HG02610 (cell line): ENCODE results near the gene CHRNE.

Experiments used
- ATAC-seq: cut with Tn5 transposase; IDR thresholded peaks from one replicate; pipeline ENCODE4 v1.9.1; 2021; ENCODE audit warnings: mild to moderate bottlenecking, moderate library complexity; ENCODE audit not compliant: unreplicated experiment

Gene CHRNE

GRCh38 chr17:4903051-4903818 is at the start of gene CHRNE:
Gene CHRNE (minus strand): TSS chr17:4903098. CDS start chr17:4903063, 35 bp downstream.
- ATAC-seq: no peak

- ATAC-seq: no peak
Measured at GRCh38 chr17:4951486-4951885, 48.6 kb upstream of the CHRNE start.

GRCh38 chr17:4950746-4951204 is 47.9 kb upstream of the CHRNE start, which contains the start of gene ENO3:
Gene ENO3 (plus strand): TSS chr17:4951119. CDS start chr17:4951830, 711 bp downstream.
- no peak for ATAC-seq

- ATAC-seq: no peak
Measured at GRCh38 chr17:4950075-4950745, 47.3 kb upstream of the CHRNE start.

- peak; percentile 24 for ATAC-seq
Measured at GRCh38 chr17:4949321-4950074, 46.6 kb upstream of the CHRNE start.

GRCh38 chr17:4948931-4949320 is 46.0 kb upstream of the CHRNE start:
- peak; percentile 26 for ATAC-seq

GRCh38 chr17:4948166-4948930 is 45.5 kb upstream of the CHRNE start, which contains the start of gene PFN1:
Gene PFN1 (minus strand): TSS chr17:4948530. CDS start chr17:4948394, 136 bp downstream.
- no peak for ATAC-seq

GRCh38 chr17:4947411-4948165 is 44.7 kb upstream of the CHRNE start:
- ATAC-seq: no peak

GRCh38 chr17:4947010-4947410 is 44.1 kb upstream of the CHRNE start:
- no peak for ATAC-seq

- ATAC-seq: no peak
Measured at GRCh38 chr17:4946312-4946976, 43.5 kb upstream of the CHRNE start.

GRCh38 chr17:4945944-4946280 is 43.0 kb upstream of the CHRNE start:
- no peak for ATAC-seq

- no peak for ATAC-seq
Measured at GRCh38 chr17:4945176-4945943, 42.5 kb upstream of the CHRNE start.

GRCh38 chr17:4944554-4945175 is 41.8 kb upstream of the CHRNE start:
- no peak for ATAC-seq

- no peak for ATAC-seq
Measured at GRCh38 chr17:4944163-4944553, 41.3 kb upstream of the CHRNE start.

GRCh38 chr17:4942760-4943508 is 40.0 kb upstream of the CHRNE start:
- ATAC-seq: no peak

- ATAC-seq: no peak
Measured at GRCh38 chr17:4941319-4941610, 38.4 kb upstream of the CHRNE start.

GRCh38 chr17:4940555-4941318 is 37.8 kb upstream of the CHRNE start:
- ATAC-seq: no peak
